GM06990 (cell line): ENCODE results near the gene PHLDB2.
A peak's percentile ranks its signal among the peaks of the same experiment; 100 is the strongest.

Experiments
- DNase-seq: peaks from one replicate; pipeline ENCODE4 v3.0.0-alpha.2; 2011; ENCODE audit not compliant: insufficient read length; ENCODE audit errors: extremely low read depth
- H3K27me3 ChIP-seq: replicated peaks from 2 replicates; pipeline ENCODE4 v1.6.0; 2011; ENCODE audit warnings: low read length; ENCODE audit not compliant: control insufficient read depth, insufficient read depth
- H3K36me3 ChIP-seq: 2 replicates; pipeline ENCODE4 v1.5.1; 2011; ENCODE audit warnings: low read length; ENCODE audit not compliant: control insufficient read depth, insufficient read depth
- H3K4me3 ChIP-seq: replicated peaks from 2 replicates; pipeline ENCODE4 v1.5.1; 2011; ENCODE audit warnings: low read depth, mild to moderate bottlenecking, control low read depth, low read length
- TF ChIP-seq, protein P1 (sequence below): IDR thresholded peaks from 2 replicates; pipeline ENCODE4 v1.5.1; 2011; ENCODE audit warnings: low read length, control low read depth, mild to moderate bottlenecking, inconsistent platforms; ENCODE audit not compliant: insufficient read depth, poor library complexity, severe bottlenecking

The PHLDB2 gene

DNA sequence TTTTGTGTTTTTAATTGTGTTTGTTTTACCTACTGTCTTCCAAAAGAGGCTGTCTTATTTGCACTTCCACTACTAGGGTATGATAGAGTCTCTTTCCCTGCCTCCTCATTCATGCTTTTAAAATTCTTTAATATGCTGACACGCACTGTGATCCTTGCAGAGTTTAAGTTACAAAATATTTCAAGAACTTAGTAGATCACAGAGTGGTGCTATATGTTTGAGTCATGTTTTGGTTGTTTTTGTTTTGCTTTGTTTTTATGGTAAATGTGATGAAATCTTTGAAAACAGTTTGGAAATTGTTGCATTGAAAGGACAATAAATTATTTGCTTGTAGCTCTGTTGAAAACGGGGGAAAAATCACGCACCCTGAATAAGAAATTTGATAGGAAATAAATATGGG lies 113.8 kb downstream of the PHLDB2 start:
- no peak overlapping the region for H3K4me3 ChIP-seq
- H3K36me3 ChIP-seq: no peaks in the 10 kb centered on the region
- TF ChIP-seq, protein P1, sequence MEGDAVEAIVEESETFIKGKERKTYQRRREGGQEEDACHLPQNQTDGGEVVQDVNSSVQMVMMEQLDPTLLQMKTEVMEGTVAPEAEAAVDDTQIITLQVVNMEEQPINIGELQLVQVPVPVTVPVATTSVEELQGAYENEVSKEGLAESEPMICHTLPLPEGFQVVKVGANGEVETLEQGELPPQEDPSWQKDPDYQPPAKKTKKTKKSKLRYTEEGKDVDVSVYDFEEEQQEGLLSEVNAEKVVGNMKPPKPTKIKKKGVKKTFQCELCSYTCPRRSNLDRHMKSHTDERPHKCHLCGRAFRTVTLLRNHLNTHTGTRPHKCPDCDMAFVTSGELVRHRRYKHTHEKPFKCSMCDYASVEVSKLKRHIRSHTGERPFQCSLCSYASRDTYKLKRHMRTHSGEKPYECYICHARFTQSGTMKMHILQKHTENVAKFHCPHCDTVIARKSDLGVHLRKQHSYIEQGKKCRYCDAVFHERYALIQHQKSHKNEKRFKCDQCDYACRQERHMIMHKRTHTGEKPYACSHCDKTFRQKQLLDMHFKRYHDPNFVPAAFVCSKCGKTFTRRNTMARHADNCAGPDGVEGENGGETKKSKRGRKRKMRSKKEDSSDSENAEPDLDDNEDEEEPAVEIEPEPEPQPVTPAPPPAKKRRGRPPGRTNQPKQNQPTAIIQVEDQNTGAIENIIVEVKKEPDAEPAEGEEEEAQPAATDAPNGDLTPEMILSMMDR: no peak
- DNase-seq: no peak
- no peaks in the 10 kb centered on the region for H3K27me3 ChIP-seq

DNA sequence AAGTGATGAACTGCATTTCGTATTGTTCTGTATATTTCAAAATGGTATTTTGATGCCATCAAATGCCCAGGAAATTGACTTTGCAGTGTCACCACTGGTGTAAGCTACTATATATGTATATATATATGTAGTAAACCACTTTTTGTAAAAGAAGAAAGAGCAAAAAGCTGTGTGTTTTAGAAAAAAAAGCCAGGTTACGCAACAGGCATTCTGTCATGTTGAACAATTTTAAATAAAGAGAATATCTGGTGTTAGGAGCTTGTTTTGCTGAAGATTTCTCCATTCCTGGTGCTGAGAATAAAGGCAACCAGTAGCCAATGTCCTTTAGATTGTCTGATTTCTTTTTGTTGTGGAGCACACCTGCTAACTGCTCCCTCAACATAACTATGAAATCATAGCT lies 116.1 kb downstream of the PHLDB2 start:
- no peak overlapping the region for H3K4me3 ChIP-seq
- no peak for DNase-seq
- no peaks in the 10 kb centered on the region for H3K36me3 ChIP-seq
- TF ChIP-seq, protein P1: no peak
- H3K27me3 ChIP-seq: no peaks in the 10 kb centered on the region

DNA sequence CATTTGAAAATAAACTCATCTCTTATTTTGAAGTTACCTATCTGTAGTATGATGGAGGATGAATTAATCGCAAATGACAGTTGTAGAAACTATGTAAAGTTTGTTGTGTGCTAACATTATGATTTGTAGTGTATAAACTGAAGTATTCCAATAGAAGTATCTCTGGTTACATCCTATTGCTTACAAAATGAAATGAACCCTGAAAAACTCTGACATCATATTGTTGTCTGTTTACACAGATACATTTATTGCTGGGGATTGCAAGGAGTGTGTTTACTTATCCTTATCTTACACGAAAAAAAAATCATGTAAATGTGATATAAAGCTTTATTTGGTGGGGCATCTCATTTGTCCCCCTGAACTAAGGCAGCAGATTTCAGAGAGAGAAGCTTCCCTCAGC lies 117.2 kb downstream of the PHLDB2 start:
- Histone ChIP-seq H3K4me3 (no peak overlapping the region), H3K36me3 (no peaks in the 10 kb centered on the region), H3K27me3 (no peaks in the 10 kb centered on the region)
- no peak for DNase-seq
- TF ChIP-seq, protein P1: no peak

DNA sequence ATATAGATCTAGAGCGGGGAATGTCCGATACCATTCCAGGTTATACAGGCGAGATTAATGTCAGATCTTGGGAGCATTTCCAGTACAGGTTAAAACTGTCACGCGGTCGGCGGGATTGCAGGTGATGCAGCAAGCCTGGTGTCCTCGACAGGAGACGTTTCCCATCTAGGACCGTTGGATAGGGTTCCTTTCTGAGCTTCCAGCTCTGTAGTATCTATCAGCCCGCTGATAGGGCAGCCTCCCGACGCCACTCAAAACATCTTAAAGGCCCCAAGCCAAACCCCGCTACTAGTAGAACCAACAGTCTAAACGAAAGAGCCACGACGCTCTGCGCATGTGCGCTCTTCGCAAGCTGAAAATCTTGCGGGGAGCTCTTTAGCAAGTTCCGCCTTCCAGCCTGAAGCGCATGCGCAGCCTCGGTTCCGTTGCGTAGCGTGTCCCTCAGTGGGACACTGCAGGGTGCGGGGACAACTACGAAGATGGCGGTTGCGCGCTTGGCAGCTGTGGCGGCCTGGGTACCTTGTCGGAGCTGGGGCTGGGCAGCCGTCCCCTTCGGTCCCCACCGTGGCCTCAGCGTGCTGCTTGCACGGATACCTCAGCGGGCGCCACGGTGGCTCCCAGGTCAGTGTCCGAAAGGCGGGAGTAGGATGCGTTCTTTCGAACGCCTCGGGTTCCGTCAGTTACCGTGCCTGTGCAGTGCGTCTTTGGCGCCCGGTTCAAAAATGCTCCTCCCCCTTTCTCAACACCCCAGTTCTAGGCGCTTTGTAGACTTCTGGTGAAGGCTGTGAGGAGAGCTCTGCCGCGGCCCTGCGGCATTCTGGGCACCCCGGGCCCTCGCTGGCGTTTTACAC lies 119.7 kb downstream of the PHLDB2 start, which contains the start of gene ABHD10:
Gene ABHD10 (plus strand): TSS at position 444 of the 851 bp plus-strand sequence. CDS start 36 bp downstream, at position 480.
- H3K36me3 ChIP-seq: no peaks in the 10 kb centered on the region
- no peaks in the 10 kb centered on the region for H3K27me3 ChIP-seq
- H3K4me3 ChIP-seq: peak within 1 kb of the TSS; percentile 73
- TF ChIP-seq, protein P1: no peak
- DNase-seq: peak; percentile 91

DNA sequence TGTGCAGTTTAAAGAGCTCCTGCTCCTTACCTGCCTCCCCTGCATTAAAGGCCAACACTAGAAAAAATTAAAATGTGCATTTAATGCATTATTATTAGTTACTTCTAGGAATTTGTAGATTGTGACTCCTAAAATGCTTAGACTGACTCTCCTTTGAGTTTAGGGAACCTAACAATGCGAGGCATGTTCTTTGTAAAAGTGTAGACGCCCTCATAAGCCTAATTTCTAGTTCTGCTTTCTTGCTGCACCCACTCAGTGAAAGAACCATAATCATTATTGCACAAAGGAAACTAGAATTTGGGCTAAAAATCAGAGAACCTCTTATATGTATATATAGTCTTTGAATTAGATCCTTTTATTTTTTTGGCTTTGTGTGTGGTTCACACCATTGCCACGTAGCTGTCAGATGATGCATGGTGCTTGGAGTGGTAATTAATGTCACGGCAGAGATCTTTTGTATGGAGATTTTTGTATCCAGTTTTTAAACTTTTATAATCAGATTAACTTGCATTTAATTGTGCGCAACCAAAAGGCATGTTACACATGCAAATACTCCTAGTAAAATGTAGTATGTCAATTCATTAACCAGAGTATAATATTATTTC lies 120.5 kb downstream of the PHLDB2 start:
- Histone ChIP-seq H3K27me3 (no peaks in the 10 kb centered on the region), H3K36me3 (no peaks in the 10 kb centered on the region), H3K4me3 (peak overlapping the region; percentile 73)
- DNase-seq: no peak
- TF ChIP-seq, protein P1: no peak
